GM06990 (cell line): Measurements from ENCODE around the gene TAMALIN.

ENCODE experiments used
- DNase-seq: peaks from one replicate; pipeline ENCODE4 v3.0.0-alpha.2; 2011; ENCODE audit not compliant: insufficient read length; ENCODE audit errors: extremely low read depth
- H3K27me3 ChIP-seq: replicated peaks from 2 replicates; pipeline ENCODE4 v1.6.0; 2011; ENCODE audit warnings: low read length; ENCODE audit not compliant: control insufficient read depth, insufficient read depth
- H3K36me3 ChIP-seq: 2 replicates; pipeline ENCODE4 v1.5.1; 2011; ENCODE audit warnings: low read length; ENCODE audit not compliant: control insufficient read depth, insufficient read depth
- H3K4me3 ChIP-seq: replicated peaks from 2 replicates; pipeline ENCODE4 v1.5.1; 2011; ENCODE audit warnings: low read depth, mild to moderate bottlenecking, control low read depth, low read length
- CTCF ChIP-seq: IDR thresholded peaks from 2 replicates; pipeline ENCODE4 v1.5.1; 2011; ENCODE audit warnings: low read length, control low read depth, mild to moderate bottlenecking, inconsistent platforms; ENCODE audit not compliant: insufficient read depth, poor library complexity, severe bottlenecking

Gene TAMALIN

GRCh38 chr12:52005903-52006703, 643 bp upstream of the TAMALIN start:
- Histone ChIP-seq H3K27me3 (peaks cover 8% of the 10 kb centered on the region), H3K4me3 (no peak overlapping the region), H3K36me3 (no peaks in the 10 kb centered on the region)
- peak; percentile 59 for DNase-seq
- no peak for TF ChIP-seq CTCF

- DNase-seq, result no peak
- TF ChIP-seq CTCF, result no peak
- H3K4me3 ChIP-seq, result peak overlapping the region; percentile 30
- peaks cover 8% of the 10 kb centered on the region for H3K27me3 ChIP-seq
- no peaks in the 10 kb centered on the region for H3K36me3 ChIP-seq
Observed at GRCh38 chr12:52007158-52007921, 594 bp downstream of the TAMALIN start.

- H3K27me3 ChIP-seq, result peaks cover 8% of the 10 kb centered on the region
- H3K4me3 ChIP-seq, result no peak overlapping the region
- DNase-seq, result no peak
- H3K36me3 ChIP-seq, result no peaks in the 10 kb centered on the region
- no peak for TF ChIP-seq CTCF
Observed at GRCh38 chr12:52007982-52008510, 1.3 kb downstream of the TAMALIN start.

- TF ChIP-seq CTCF, result no peak
- Histone ChIP-seq H3K4me3 (no peak overlapping the region), H3K36me3 (no peaks in the 10 kb centered on the region), H3K27me3 (peaks cover 8% of the 10 kb centered on the region)
- DNase-seq, result no peak
Observed at GRCh38 chr12:52009081-52009751, 2.5 kb downstream of the TAMALIN start.

- Histone ChIP-seq H3K4me3 (no peak overlapping the region), H3K27me3 (peaks cover 8% of the 10 kb centered on the region; the same call in 1 of the 2 replicates), H3K36me3 (no peaks in the 10 kb centered on the region)
- TF ChIP-seq CTCF, result no peak
- no peak for DNase-seq
Observed at GRCh38 chr12:52010152-52010622, 3.4 kb downstream of the TAMALIN start.
